H1 (cell line): ENCODE measurements around the gene ZNF280C. TPM values are rescaled to one million over a fixed set of nuclear protein-coding genes. Genes with fewer than 3 reads are reported as not detected.

Source experiments
- CTCF ChIA-PET: fragments of 300-600 bp; sonication (Branson Sonifier 250); formaldehyde crosslinking; loops from one replicate; lab custom pipeline; 2021; ENCODE audit not compliant: partially characterized antibody; lab: Charles Lee
- POLR2A ChIA-PET: fragments of 300-600 bp; sonication (Branson Sonifier 250); formaldehyde crosslinking; loops from one replicate; lab custom pipeline; 2021; ENCODE audit warnings: inconsistent platforms; ENCODE audit not compliant: partially characterized antibody; lab: Charles Lee
- DNase-seq, 2 experiments: peaks; one replicate each; pipeline versions ENCODE4 v3.0.0 to v3.0.0-alpha.2; 2010 to 2022; ENCODE audit warnings: low spot score in 2 of 2, low read depth in 1 of 2, mixed read lengths in 1 of 2
- FAIRE-seq: peaks from 2 replicates; lab custom pipeline; 2011; peaks lifted over from hg19 to GRCh38; lab: Jason Lieb, UNC
- H2AFZ ChIP-seq: 2 replicates; pipeline ENCODE4 v1.8.1; 2012; ENCODE audit warnings: low read length, inconsistent platforms
- H2AK5ac ChIP-seq: 2 replicates; pipeline ENCODE4 v1.6.1; 2013; ENCODE audit warnings: low read depth, low read length
- H2BK120ac ChIP-seq: replicated peaks from 2 replicates; pipeline ENCODE3; 2013; ENCODE audit warnings: low read depth, low read length, inconsistent platforms
- H2BK12ac ChIP-seq: 2 replicates; pipeline ENCODE4 v1.6.1; 2013; ENCODE audit warnings: low read depth, low read length
- H2BK15ac ChIP-seq: 2 replicates; pipeline ENCODE4 v1.6.1; 2013; ENCODE audit warnings: low read length
- H2BK20ac ChIP-seq: 2 replicates; pipeline ENCODE4 v1.6.1; 2013; ENCODE audit warnings: low read length
- H2BK5ac ChIP-seq: 2 replicates; pipeline ENCODE4 v1.6.1; 2013; ENCODE audit warnings: low read depth, low read length
- H3K14ac ChIP-seq: 2 replicates; pipeline ENCODE4 v1.6.1; 2013; ENCODE audit warnings: inconsistent platforms; ENCODE audit not compliant: insufficient read length
- H3K18ac ChIP-seq: 2 replicates; pipeline ENCODE4 v1.6.1; 2013; ENCODE audit warnings: low read length; ENCODE audit errors: extremely low read depth
- H3K23ac ChIP-seq: 2 replicates; pipeline ENCODE4 v1.6.1; 2013; ENCODE audit warnings: inconsistent platforms; ENCODE audit not compliant: insufficient read length
- H3K23me2 ChIP-seq: 2 replicates; pipeline ENCODE4 v1.6.1; 2013; ENCODE audit warnings: low read depth, low read length
- H3K27ac ChIP-seq: 2 replicates; pipeline ENCODE4 v1.6.1; 2011; ENCODE audit warnings: low read depth, low read length, inconsistent platforms
- H3K27me3 ChIP-seq, 4 experiments: replicated peaks in 1 of 4; 1 replicate in 1 of 4; 2 replicates in 3 of 4; pipeline versions ENCODE4 v1.6.1 to v1.8.1; 2011 to 2013; ENCODE audit warnings: low read length in 3 of 4, mild to moderate bottlenecking in 3 of 4, inconsistent platforms in 2 of 4, mixed read lengths in 2 of 4, moderate library complexity in 1 of 4; ENCODE audit not compliant: control insufficient read depth in 3 of 4, insufficient read depth in 3 of 4; ENCODE audit errors: extremely low read depth in 1 of 4
- H3K36me3 ChIP-seq, 4 experiments: 2 replicates each; pipeline versions ENCODE4 v1.6.1 to v1.8.1; 2011 to 2013; ENCODE audit warnings: mild to moderate bottlenecking in 4 of 4, low read length in 3 of 4, moderate library complexity in 2 of 4, control low read depth in 1 of 4, inconsistent platforms in 1 of 4; ENCODE audit not compliant: insufficient read depth in 4 of 4, control insufficient read depth in 2 of 4
- H3K4ac ChIP-seq: replicated peaks from 2 replicates; pipeline ENCODE3; 2013; ENCODE audit warnings: low read length, low read depth, mixed read lengths, inconsistent platforms; ENCODE audit not compliant: insufficient read length
- H3K4me1 ChIP-seq, 4 experiments: replicated peaks in 1 of 4; 1 replicate in 1 of 4; 2 replicates in 3 of 4; pipeline versions ENCODE4 v1.6.1 to v1.8.1; 2011 to 2013; ENCODE audit warnings: low read length in 3 of 4, inconsistent platforms in 2 of 4, mixed read lengths in 1 of 4; ENCODE audit not compliant: insufficient read depth in 4 of 4, control insufficient read depth in 3 of 4
- H3K4me2 ChIP-seq, 2 experiments: 2 replicates each; pipeline versions ENCODE4 v1.6.1 to v1.8.1; 2011 to 2013; ENCODE audit warnings: low read depth in 2 of 2, low read length in 2 of 2, control low read depth in 1 of 2, inconsistent platforms in 1 of 2, mild to moderate bottlenecking in 1 of 2; ENCODE audit not compliant: insufficient read depth in 1 of 2
- H3K4me3 ChIP-seq, 4 experiments: fragments of 200-600, 300-600 bp in 1 of 4; sonication (generic), shearing (Covaris generic), sonication (Bioruptor Twin) in 1 of 4; 2 replicates each; pipeline versions ENCODE4 v1.5.1 to v1.8.1; 2011 to 2016; ENCODE audit warnings: low read length in 4 of 4, low read depth in 3 of 4, control low read depth in 2 of 4, inconsistent platforms in 2 of 4, mild to moderate bottlenecking in 2 of 4, mixed read lengths in 1 of 4, moderate library complexity in 1 of 4; ENCODE audit not compliant: insufficient read depth in 2 of 4; ENCODE audit errors: extremely low read depth in 1 of 4
- H3K56ac ChIP-seq: replicated peaks from 2 replicates; pipeline ENCODE3; 2013; ENCODE audit warnings: low read depth, mild to moderate bottlenecking, mixed read lengths, low read length, inconsistent platforms; ENCODE audit not compliant: insufficient read length
- H3K79me1 ChIP-seq: 2 replicates; pipeline ENCODE4 v1.6.1; 2013; ENCODE audit warnings: low read depth, low read length, control low read depth
- H3K79me2 ChIP-seq, 2 experiments: 2 replicates each; pipeline versions ENCODE4 v1.6.1 to v1.8.1; 2012 to 2013; ENCODE audit warnings: low read length in 2 of 2, mild to moderate bottlenecking in 2 of 2, inconsistent platforms in 1 of 2; ENCODE audit not compliant: insufficient read depth in 2 of 2, control insufficient read depth in 1 of 2
- H3K9ac ChIP-seq, 4 experiments: replicated peaks in 1 of 4; 1 replicate in 1 of 4; 2 replicates in 3 of 4; pipeline versions ENCODE4 v1.6.1 to v1.8.1; 2011 to 2013; ENCODE audit warnings: low read depth in 3 of 4, low read length in 3 of 4, control low read depth in 2 of 4, mild to moderate bottlenecking in 2 of 4, moderate library complexity in 2 of 4, inconsistent platforms in 1 of 4; ENCODE audit errors: extremely low read depth in 1 of 4
- H3K9me3 ChIP-seq, 2 experiments: 2 replicates each; pipeline versions ENCODE4 v1.6.1 to v1.8.1; 2012 to 2013; ENCODE audit warnings: mild to moderate bottlenecking in 2 of 2, moderate library complexity in 2 of 2, control low read depth in 1 of 2, inconsistent platforms in 1 of 2, low read depth in 1 of 2, low read length in 1 of 2, mixed read lengths in 1 of 2; ENCODE audit not compliant: insufficient read depth in 2 of 2
- H4K20me1 ChIP-seq, 2 experiments: replicated peaks in 1 of 2; 2 replicates each; pipeline versions ENCODE3 to v1.8.1; 2011 to 2013; ENCODE audit warnings: inconsistent platforms in 2 of 2, low read length in 2 of 2, mild to moderate bottlenecking in 1 of 2; ENCODE audit not compliant: insufficient read depth in 2 of 2, control insufficient read depth in 1 of 2
- H4K5ac ChIP-seq: 2 replicates; pipeline ENCODE4 v1.6.1; 2013; ENCODE audit warnings: low read length, low read depth, mixed read lengths, inconsistent platforms; ENCODE audit not compliant: insufficient read length
- H4K8ac ChIP-seq: 2 replicates; pipeline ENCODE4 v1.8.0; 2013; ENCODE audit warnings: mild to moderate bottlenecking, moderate library complexity, low read length, inconsistent platforms; ENCODE audit not compliant: insufficient read depth; ENCODE audit errors: extremely low read depth
- H4K91ac ChIP-seq: replicated peaks from 2 replicates; pipeline ENCODE3; 2013; ENCODE audit warnings: low read length, mixed read lengths, inconsistent platforms; ENCODE audit not compliant: insufficient read length
- BCL11A ChIP-seq, 2 experiments: IDR thresholded peaks; one replicate each; pipeline ENCODE4 v1.6.1; 2011; ENCODE audit warnings: low read depth in 2 of 2, low read length in 2 of 2, mild to moderate bottlenecking in 2 of 2
- CBX5 ChIP-seq: fragments of 300-800, 300-1000 bp; sonication (generic); IDR thresholded peaks from 2 replicates; pipeline ENCODE4 v1.7.1; 2016; ENCODE audit warnings: antibody characterized with exemption, low read length, low read depth
- CREB1 ChIP-seq: IDR thresholded peaks from 2 replicates; pipeline ENCODE4 v1.6.1; 2012; ENCODE audit warnings: inconsistent platforms
- GABPA ChIP-seq: IDR thresholded peaks from 2 replicates; pipeline ENCODE4 v1.6.1; 2011; ENCODE audit warnings: mild to moderate bottlenecking, low read length, moderate library complexity, borderline replicate concordance; ENCODE audit not compliant: insufficient read depth
- RAD21 ChIP-seq, 2 experiments: IDR thresholded peaks in 1 of 2; conservative IDR thresholded peaks in 1 of 2; 2 replicates each; pipeline ENCODE4 v1.6.1; 2011; ENCODE audit warnings: low read depth in 2 of 2, low read length in 2 of 2, improper control_type of control experiment in 1 of 2, inconsistent platforms in 1 of 2, mild to moderate bottlenecking in 1 of 2, moderate library complexity in 1 of 2
- RFX5 ChIP-seq: IDR thresholded peaks from 2 replicates; pipeline ENCODE4 v1.6.1; 2011; ENCODE audit warnings: low read depth, low read length, improper control_type of control experiment, borderline replicate concordance
- RXRA ChIP-seq: IDR thresholded peaks from 2 replicates; pipeline ENCODE4 v1.6.1; 2011; ENCODE audit warnings: low read depth, mild to moderate bottlenecking, low read length, moderate library complexity; ENCODE audit not compliant: insufficient read depth
- SIX5 ChIP-seq: IDR thresholded peaks from 2 replicates; pipeline ENCODE4 v1.6.1; 2011; ENCODE audit warnings: mild to moderate bottlenecking, low read depth, low read length
- SP1 ChIP-seq: IDR thresholded peaks from 2 replicates; pipeline ENCODE4 v1.6.1; 2011; ENCODE audit warnings: low read depth, low read length
- SRF ChIP-seq: IDR thresholded peaks from 2 replicates; pipeline ENCODE4 v1.6.1; 2011; ENCODE audit warnings: mild to moderate bottlenecking, low read depth, low read length, moderate library complexity
- TAF7 ChIP-seq: optimal IDR thresholded peaks from 2 replicates; pipeline ENCODE3; 2011; ENCODE audit warnings: low read depth, mild to moderate bottlenecking, inconsistent platforms, low read length, moderate library complexity, borderline replicate concordance
- TBP ChIP-seq: IDR thresholded peaks from 2 replicates; pipeline ENCODE4 v1.6.1; 2011; ENCODE audit warnings: low read depth, low read length, improper control_type of control experiment
- USF2 ChIP-seq: IDR thresholded peaks from 2 replicates; pipeline ENCODE4 v1.6.1; 2011; ENCODE audit warnings: low read length, improper control_type of control experiment
- YY1 ChIP-seq: IDR thresholded peaks from 2 replicates; pipeline ENCODE4 v1.6.1; 2011; ENCODE audit warnings: low read depth, mild to moderate bottlenecking, low read length
- WGBS, 2 experiments: shearing (Covaris generic) in 1 of 2; methylation state at CpG; one replicate each; pipeline versions ENCODE4 v1.1.6 to v1.1.7; 2013 to 2015; ENCODE audit warnings: low lambda C conversion rate in 2 of 2, mixed read lengths in 2 of 2, inconsistent platforms in 1 of 2, low coverage in 1 of 2, missing lambda C conversion rate in 1 of 2; ENCODE audit not compliant: insufficient replicate concordance in 2 of 2, insufficient coverage in 1 of 2, insufficient read length in 1 of 2; ENCODE audit errors: extremely low coverage in 1 of 2, missing lambda C conversion rate in 1 of 2; 5-methylcytosine and 5-hydroxymethylcytosine counted together
- polyA plus RNA-seq, 7 experiments: library from polyadenylated mRNA; depleted of rRNA in 3 of 7; stranded (reverse) in 5 of 7; unstranded in 2 of 7; fragments of >200 nt in 5 of 7; fragments of 200-250 nt in 2 of 7; gene quantifications; 1 replicate in 5 of 7; 2 replicates in 1 of 7; 4 replicates in 1 of 7; pipeline versions ENCODE4 v1.2.1 to v1.2.3, GENCODE V29; 2011 to 2013; ENCODE audit warnings: missing spikeins in 2 of 7, mixed read lengths in 2 of 7
- total RNA-seq: library from RNA; stranded (reverse); fragmentation: NEBNext Ultra II Directional; extraction: Animal tissue kit (Norgen Biotek cat#: 25700); gene quantifications from 2 replicates; pipeline ENCODE4 v1.2.1, GENCODE V29; 2021

The ZNF280C gene
- total and polyA plus RNA-seq, 2 of the 8 experiments (the other 6 are each of a cell fraction or from before 2014, with no cell fraction given): 8.4 to 13.4 TPM

- FAIRE-seq: no peak
- WGBS, 2 experiments: 100% methylated on average over 2 of the region's 2 CpGs; no CpG with 5 or more reads in 1 of the 2 experiments
- TF ChIP-seq RXRA: no peak
- TF ChIP-seq YY1: no peak
- TF ChIP-seq CREB1: no peak
- no peak for TF ChIP-seq RFX5
- no peak for TF ChIP-seq CBX5
- no peak for TF ChIP-seq TBP
- no peak for TF ChIP-seq SP1
- no peak for TF ChIP-seq USF2
- TF ChIP-seq GABPA: no peak
- TF ChIP-seq RAD21 (IDR thresholded peaks at IDR 0.05 in 1 of 2, conservative IDR thresholded peaks at IDR 0.05 in 1 of 2; ENCODE audit: low read depth in 2 of 2, low read length in 2 of 2): no peak
- TF ChIP-seq SRF: no peak
- TF ChIP-seq BCL11A (IDR thresholded peaks at IDR 0.05; ENCODE audit: low read depth in 2 of 2, low read length in 2 of 2): no peak
- no peak for TF ChIP-seq SIX5
- TF ChIP-seq TAF7: no peak
Measured at GRCh38 chrX:130163398-130163797, 105.3 kb downstream of the ZNF280C start.

More at GRCh38 chrX:130163398-130163797, 105.3 kb downstream of the ZNF280C start:
- H3K9me3 ChIP-seq: no peaks in the 10 kb centered on the region
- H3K23me2 ChIP-seq: peaks cover 2% of the 10 kb centered on the region; the same call in 1 of the 2 replicates
- H3K18ac ChIP-seq: no peak overlapping the region
- H3K23ac ChIP-seq: no peak overlapping the region
- no peak overlapping the region for H4K91ac ChIP-seq
- H3K9ac ChIP-seq: no peak overlapping the region
- H2AFZ ChIP-seq: no peak overlapping the region
- no peak overlapping the region for H2BK120ac ChIP-seq
- no peaks in the 10 kb centered on the region for H4K20me1 ChIP-seq
- no peaks in the 10 kb centered on the region for H3K27me3 ChIP-seq
- no peak overlapping the region for H3K27ac ChIP-seq
- H2BK5ac ChIP-seq: no peak overlapping the region
- POLR2A ChIA-PET: no interaction called here
- CTCF ChIA-PET: interaction anchor here (1.1 kb wide), 1 partner anchor 135 kb away, joined by 3 read pairs; no protein-coding TSS in a partner anchor
- no peak overlapping the region for H4K5ac ChIP-seq
- 0 out of 2 replicates have a peak, but pooled peaks cover 2% of the 10 kb centered on the region for H3K79me1 ChIP-seq
- no peak overlapping the region for H2AK5ac ChIP-seq
- H4K8ac ChIP-seq: no peak overlapping the region
- no peaks in the 10 kb centered on the region; a peak in 2 of 7 replicates for H3K4me1 ChIP-seq
- no peak overlapping the region for H3K56ac ChIP-seq
- no peak overlapping the region for H2BK15ac ChIP-seq
- no peak overlapping the region for H3K4ac ChIP-seq
- H2BK12ac ChIP-seq: no peak overlapping the region
- no peaks in the 10 kb centered on the region for H3K36me3 ChIP-seq
- no peak for DNase-seq
- no peak overlapping the region for H3K4me3 ChIP-seq
- no peak overlapping the region for H3K14ac ChIP-seq
- H3K79me2 ChIP-seq: peaks cover 0 to 13% of the 10 kb centered on the region in 2 experiments; a peak in 2 of 4 replicates
- no peak overlapping the region for H2BK20ac ChIP-seq
- no peak overlapping the region for H3K4me2 ChIP-seq
